ENCODE data around the gene LIMD2. TPM values are rescaled to one million over a fixed set of nuclear protein-coding genes. Genes with fewer than 3 reads are reported as not detected.

LIMD2 gene
- total RNA-seq, 1 experiment from 2014 or later: 119 TPM

DNA sequence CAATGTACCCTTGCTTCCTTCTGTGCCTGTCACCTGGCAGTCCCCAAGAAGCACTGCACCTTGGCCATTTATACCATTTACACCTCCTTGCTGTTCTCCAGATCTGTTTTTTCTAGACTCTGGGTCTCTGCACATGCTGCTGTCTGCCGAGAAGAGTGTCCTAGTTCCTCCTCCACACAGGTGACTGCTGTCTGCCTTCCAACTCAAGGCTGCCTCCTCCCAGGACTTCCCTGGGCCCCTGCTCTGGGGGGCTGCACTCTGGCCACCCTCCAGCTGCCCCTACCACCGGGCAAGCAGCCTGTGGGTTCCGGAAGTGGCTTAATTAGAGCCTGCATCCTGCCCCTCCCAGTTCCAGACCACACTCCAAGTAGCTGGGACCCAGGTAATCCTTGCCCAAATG is 5.7 kb upstream of the LIMD2 start:
- no peak for TF ChIP-seq CTCF (conservative IDR thresholded peaks at IDR 0.05; ENCODE audit: low read depth, low read length)
- TF ChIP-seq EZH2 (IDR thresholded peaks at IDR 0.05; ENCODE audit: borderline replicate concordance, low read depth, low read length, poor library complexity, severe bottlenecking): no peak
- CTCF ChIA-PET: no interaction called here
- H3K36me3 ChIP-seq (ENCODE audit: insufficient read depth, low read length, poor library complexity, severe bottlenecking): peaks cover 26% of the 10 kb centered on the region
- intact Hi-C loops (cut with micrococcal nuclease; ENCODE audit: unreplicated experiment): no loop called here
- no TSS peak for BruUV-seq (replicated peaks)
- H3K27ac ChIP-seq (ENCODE audit: low read depth, low read length, poor library complexity, severe bottlenecking): peak overlapping the region; percentile 59
- no peak overlapping the region for H3K4me3 ChIP-seq (ENCODE audit: low read depth, low read length, poor library complexity, severe bottlenecking)
- DNase-seq (ENCODE audit: low spot score): no peak
- H3K4me1 ChIP-seq (ENCODE audit: insufficient read depth, low read length, poor library complexity, severe bottlenecking): peaks cover 23% of the 10 kb centered on the region
- H3K27me3 ChIP-seq (replicated peaks; ENCODE audit: insufficient read depth, low read depth, low read length, poor library complexity): no peaks in the 10 kb centered on the region
- H3K9me3 ChIP-seq (ENCODE audit: low read depth, low read length, poor library complexity, severe bottlenecking): no peaks in the 10 kb centered on the region
- POLR2A ChIA-PET (ENCODE audit: low non-redundant PET): interaction anchor here (0.6 kb wide), 1 partner anchor 10 kb away, joined by 14 read pairs; no protein-coding TSS in a partner anchor

DNA sequence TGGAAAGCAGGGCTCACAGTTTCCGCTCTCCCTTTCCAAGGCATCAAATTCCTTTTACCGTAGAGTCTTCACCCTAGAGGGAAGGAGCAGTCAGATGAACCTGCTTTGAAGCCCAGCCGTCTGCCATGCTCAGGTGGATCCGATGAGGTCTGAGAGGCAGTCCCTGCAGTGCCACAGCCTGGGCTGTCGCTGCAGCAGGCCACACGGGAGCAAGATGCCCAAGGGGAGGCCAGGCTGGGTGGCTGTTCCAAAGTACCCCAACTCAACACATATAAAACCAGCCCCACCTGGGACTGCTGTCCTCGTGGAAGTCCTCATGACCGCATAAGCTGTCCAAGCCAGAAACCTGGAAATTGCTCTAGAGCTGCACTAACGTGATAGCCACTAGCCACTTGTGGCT is 4.9 kb upstream of the LIMD2 start:
- ChIA-PET POLR2A (ENCODE audit: low non-redundant PET) (no interaction called here), CTCF (no interaction called here)
- Histone ChIP-seq H3K4me1 (ENCODE audit: insufficient read depth, low read length, poor library complexity, severe bottlenecking) (peaks cover 24% of the 10 kb centered on the region), H3K36me3 (ENCODE audit: insufficient read depth, low read length, poor library complexity, severe bottlenecking) (peaks cover 18% of the 10 kb centered on the region), H3K27ac (ENCODE audit: low read depth, low read length, poor library complexity, severe bottlenecking) (no peak overlapping the region), H3K27me3 (replicated peaks; ENCODE audit: insufficient read depth, low read depth, low read length, poor library complexity) (no peaks in the 10 kb centered on the region), H3K4me3 (ENCODE audit: low read depth, low read length, poor library complexity, severe bottlenecking) (no peak overlapping the region), H3K9me3 (ENCODE audit: low read depth, low read length, poor library complexity, severe bottlenecking) (no peaks in the 10 kb centered on the region)
- intact Hi-C loops (cut with micrococcal nuclease; ENCODE audit: unreplicated experiment): no loop called here
- TF ChIP-seq EZH2 (IDR thresholded peaks at IDR 0.05; ENCODE audit: borderline replicate concordance, low read depth, low read length, poor library complexity, severe bottlenecking) (no peak), CTCF (conservative IDR thresholded peaks at IDR 0.05; ENCODE audit: low read depth, low read length) (no peak)
- no TSS peak for BruUV-seq (replicated peaks)
- no peak for DNase-seq (ENCODE audit: low spot score)

DNA sequence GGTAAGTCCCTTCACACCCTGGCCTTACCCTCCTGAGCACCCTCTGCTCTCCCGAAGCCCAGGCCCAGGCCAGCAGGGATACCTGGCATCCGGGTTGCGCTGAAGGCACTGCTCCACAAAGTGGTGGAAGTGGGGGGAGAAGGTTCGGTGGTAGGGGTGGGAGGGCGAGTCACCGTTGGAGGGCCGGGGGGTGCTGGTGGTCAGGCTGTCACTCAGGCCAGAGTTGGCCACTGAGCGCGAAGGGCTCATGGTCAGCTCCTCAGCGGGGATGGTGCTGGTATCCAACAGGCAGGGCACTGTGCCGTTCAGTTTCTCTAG is 4.3 kb upstream of the LIMD2 start:
- DNase-seq (ENCODE audit: low spot score): no peak
- Histone ChIP-seq H3K4me3 (ENCODE audit: low read depth, low read length, poor library complexity, severe bottlenecking) (no peak overlapping the region), H3K27me3 (replicated peaks; ENCODE audit: insufficient read depth, low read depth, low read length, poor library complexity) (no peaks in the 10 kb centered on the region), H3K27ac (ENCODE audit: low read depth, low read length, poor library complexity, severe bottlenecking) (no peak overlapping the region), H3K9me3 (ENCODE audit: low read depth, low read length, poor library complexity, severe bottlenecking) (no peaks in the 10 kb centered on the region), H3K4me1 (ENCODE audit: insufficient read depth, low read length, poor library complexity, severe bottlenecking) (peaks cover 24% of the 10 kb centered on the region), H3K36me3 (ENCODE audit: insufficient read depth, low read length, poor library complexity, severe bottlenecking) (peaks cover 13% of the 10 kb centered on the region)
- no TSS peak for BruUV-seq (replicated peaks)
- intact Hi-C loops (cut with micrococcal nuclease; ENCODE audit: unreplicated experiment): no loop called here
- no peak for TF ChIP-seq EZH2 (IDR thresholded peaks at IDR 0.05; ENCODE audit: borderline replicate concordance, low read depth, low read length, poor library complexity, severe bottlenecking)
- TF ChIP-seq CTCF (conservative IDR thresholded peaks at IDR 0.05; ENCODE audit: low read depth, low read length): no peak
- ChIA-PET CTCF (no interaction called here), POLR2A (ENCODE audit: low non-redundant PET) (no interaction called here)

All from A673 (cell line).